ENCODE measurements around the gene IFITM10.
"Not testable (repeated sequence)": the region's sequence is repeated elsewhere in the genome, so short reads cannot be mapped to it uniquely, and the experiment has no call there.

Gene IFITM10

DNA sequence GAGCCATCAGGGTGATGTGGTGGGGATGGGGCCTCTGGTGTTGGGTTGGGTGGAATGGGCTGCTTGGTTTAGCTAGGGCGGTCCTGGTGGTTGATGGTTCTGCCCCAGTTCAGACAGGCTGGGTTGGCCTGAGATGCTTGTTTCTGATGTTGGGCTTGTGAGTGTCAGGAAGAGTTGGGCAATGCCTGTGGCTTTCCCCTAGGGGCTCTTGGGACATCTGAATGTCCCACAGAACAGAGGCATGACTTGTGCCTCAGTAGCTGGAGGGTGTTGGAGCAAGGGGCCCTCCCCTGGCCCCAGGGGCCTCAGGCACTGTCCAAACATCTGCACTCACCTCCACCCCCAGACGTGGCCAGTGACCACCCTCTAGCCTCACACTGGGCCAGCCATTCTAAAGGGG is 27.3 kb upstream of the IFITM10 start:
- DNase-seq, result no peak

DNA sequence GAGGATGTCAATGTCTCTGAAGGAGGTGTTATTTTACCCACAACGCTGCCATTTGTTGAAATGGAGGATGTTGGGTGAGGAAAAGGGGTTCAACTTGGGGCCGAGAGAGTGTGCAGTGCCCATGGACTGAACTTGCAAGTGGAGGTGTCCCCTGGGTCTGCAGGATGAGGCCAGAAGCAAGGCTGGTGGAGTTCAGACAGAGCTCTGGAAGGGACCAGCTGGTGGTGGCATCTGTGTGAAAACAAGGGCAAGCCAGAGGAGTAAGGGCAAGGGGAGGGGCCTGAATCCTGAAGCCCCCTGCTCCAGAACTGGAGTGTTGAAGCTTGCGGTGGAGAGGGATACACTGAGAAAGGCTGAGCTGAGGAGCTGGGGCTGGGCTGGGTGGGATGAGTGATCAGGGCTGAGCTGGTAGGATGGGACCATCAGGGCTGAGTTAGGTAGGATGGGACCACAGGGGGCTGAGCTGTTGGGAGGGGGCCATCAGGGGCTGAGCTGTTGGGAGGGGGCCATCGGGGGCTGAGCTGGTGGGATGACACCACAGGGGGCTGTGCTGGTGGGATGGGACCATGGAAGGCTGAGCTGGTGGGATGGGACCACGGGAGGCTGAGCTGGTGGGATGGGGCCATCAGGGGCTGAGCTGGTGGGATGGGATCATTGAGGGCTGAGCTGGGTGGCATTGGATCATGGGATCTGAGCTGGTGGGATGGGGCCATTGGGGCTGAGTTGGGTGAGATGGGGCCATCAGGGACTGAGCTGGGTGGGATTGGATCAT is 26.7 kb upstream of the IFITM10 start:
- no peak for DNase-seq

DNA sequence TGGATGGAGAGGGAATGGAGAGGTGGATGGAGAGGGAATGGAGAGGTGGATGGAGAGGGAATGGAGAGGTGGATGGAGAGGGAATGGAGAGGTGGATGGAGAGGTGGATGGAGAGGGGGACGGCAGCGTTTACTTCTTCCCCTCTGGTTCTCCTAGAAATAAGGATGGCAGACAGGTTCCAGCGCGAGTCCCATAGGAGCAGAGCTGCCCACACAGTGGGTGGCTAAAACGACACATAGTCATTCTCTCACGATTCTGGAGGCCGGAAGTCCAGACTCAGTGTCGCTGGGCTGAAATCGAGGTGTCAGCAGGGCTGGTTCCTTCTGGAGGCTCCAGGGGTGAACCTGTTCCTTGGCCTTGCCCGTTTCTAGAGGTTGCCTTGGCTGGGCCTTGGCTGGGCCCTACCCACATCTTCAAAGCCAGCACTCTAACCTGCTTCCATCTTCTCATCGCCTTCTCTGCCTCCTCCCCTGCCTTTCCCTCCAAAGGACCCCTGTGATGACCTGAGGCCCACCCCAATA is 26.0 kb upstream of the IFITM10 start:
- no peak for DNase-seq

DNA sequence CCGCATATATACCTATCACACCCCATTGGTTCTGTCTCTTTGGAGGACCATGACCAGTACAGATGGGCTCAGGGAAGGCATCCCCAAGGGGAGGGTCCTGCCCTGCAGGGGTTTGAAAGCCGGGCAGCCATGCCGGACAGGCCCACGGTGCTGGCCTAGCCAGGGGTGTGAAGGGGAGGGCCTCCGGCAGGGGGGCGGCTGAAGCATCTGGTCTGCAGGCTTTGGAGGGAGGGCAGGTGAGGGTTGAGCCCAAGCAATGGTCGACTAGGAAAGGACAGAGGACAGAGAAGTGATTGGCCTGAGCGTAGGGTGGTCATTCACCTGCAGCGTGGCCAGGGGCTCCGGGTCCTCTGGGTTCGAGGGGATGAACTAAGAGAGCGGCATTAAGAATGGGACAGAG is 24.5 kb upstream of the IFITM10 start:
- no peak for DNase-seq

DNA sequence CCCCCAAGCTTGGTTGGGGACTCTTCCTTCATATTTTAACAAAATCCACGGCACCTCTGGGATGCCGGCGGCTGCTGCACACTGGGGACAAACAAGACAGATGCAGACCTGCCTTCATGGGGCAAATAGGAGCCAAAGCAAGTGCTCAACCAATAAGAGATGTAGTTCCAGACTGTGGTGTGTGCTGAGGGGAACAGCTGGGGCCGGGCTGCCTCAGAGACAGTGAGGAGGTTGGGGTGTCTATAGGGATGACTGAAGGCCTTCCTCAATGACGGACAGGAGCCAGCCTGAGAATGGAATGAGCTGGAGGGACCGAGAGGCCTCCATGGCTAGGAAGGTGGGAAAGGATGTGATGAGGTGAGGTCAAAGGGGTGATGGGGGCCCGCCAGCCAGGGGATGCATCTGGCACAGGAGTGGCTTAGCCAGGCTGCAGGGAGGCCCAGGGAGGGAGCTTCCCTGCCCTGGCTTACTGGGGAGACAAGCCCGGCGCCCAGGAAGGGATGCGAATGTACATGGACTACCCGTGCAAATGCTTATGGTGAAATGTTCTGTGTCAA is 23.7 kb upstream of the IFITM10 start:
- no peak for DNase-seq

DNA sequence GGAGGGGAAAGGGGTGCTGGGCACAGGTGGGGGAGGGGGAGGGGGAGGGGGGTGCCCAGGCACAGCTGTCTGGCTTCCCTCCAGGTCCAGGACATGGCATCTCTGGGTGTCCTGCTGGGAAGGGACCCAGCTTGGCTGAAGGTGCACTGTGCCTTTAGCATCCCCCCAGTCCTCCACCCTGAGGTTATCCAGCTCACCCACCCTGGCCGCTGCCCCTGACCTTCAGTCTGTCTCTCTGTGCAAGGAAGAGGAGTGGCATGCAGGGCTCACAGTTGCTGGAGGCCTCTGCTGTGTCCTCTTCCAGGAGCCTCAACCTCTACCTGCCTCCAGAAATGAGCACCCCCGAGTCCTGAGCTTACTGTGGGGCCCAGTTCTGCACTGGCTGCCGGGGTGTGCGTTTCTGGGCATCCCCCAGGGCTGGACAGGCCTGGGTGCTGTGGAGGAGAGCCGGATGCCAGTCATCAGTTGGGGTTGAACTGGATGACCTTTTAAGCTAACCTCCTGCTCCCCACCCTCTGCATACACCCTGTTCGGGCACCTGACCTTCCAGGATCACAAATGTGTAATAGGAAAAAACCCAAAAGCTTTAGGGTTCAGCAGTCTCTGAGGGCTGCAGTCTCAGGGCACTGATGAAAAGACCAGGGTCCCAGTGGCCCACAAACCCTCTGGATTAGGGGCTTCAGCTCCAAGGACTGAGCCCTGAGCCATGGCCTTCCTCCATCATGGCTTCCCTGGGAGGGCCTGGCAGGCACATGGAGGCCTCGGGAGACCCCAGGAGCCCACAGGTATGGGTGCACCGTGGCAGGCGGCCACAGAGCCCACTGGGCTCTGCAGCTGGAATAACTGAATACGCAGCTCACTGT is 23.0 kb upstream of the IFITM10 start:
- DNase-seq, result no peak

DNA sequence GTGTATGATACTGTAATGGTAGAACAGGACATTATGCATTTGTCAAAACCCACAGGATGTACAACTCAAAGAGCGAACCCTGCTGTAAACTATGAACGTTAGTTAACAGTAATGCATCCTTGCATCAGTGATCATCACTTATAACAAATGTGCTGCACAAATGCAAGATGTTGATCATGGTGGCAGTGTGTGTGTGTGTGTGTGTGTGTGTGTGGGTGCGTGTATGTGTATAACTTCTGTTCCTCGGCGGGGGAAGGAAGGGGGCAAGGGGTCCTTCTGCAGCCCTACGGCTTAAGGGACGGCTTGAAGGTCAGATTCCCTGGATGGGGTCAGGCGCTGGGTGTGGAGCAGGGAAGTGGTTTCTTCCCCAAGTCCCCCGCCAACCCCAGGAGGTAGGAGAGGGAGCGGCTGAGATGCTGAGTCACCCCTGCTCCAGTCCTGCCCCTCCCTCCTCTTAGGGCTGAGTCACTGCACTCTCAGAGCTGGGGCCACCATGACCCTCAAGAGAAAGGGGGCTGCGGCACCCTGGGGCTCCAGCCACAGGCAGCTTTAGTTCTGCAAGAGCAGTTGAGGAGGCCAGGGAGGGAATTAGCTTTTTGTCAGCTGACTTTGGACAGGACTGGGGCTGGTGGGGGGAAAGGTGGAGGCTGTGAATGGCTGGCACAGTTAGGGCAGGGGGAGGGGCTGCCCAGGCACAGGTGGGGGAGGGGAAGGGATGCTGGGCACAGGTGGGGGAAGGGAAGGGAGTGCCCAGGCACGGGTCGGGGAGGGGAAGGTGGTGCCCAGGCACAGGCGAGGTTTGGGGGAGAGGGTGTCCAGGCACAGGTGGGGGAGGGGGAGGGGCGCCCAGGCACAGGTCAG is 22.1 kb upstream of the IFITM10 start:
- DNase-seq, result no peak

DNA sequence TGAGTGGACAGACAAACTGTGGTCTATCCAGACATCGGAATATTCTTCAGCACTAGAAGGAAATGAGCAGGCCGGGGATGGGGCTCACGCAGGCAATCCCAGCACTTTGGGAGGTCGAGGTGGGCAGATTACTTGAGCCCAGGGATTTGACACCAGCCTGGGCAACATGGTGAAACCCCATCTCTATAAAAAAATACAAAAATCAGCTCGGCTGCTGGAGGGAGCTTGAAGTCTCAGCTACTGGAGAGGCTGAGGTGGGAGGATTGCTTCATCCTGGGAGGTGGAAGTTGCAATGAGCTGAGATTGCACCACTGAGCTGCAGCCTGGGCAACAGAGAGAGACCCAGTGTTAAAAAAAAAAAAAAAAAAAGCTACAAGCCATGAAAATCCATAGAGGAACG is 21.3 kb upstream of the IFITM10 start:
- no peak for DNase-seq

DNA sequence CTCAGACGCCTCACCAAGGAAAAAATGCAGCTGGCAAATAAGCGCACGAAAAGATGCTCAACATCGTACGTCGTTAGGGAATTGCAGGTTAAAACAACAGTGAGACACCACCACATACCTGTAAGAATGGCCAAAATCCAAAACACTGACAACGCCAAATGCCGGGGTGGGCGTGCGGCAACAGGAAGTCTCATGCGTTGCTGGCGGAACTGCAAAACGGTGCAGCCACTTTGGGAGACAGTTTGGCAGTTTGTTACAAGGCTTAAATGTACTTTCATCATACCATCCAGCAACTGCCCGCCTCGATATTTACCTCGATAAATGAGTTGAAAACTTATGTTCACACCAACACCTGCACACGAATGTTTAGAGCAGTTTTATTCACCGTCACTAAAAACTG is 20.9 kb upstream of the IFITM10 start:
- DNase-seq, result no peak

DNA sequence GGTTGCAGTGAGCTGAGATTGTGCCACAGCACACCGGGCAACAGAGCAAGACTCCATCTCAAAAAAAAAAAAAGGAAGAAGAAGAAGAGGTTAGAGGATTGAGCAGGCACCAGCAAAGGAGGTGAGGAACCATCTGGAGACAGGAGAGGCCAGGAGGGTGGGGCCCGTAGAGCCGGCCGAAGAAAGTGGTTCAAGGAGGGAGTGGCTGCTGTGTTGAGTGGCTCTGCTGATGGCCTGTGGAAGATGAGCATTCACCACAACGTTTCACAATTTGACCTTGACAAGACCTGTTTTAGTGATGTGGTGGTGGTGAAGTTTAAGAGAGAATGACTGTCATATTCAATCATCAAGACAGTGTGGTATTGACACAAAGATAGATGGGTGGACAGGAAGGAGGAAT is 20.1 kb upstream of the IFITM10 start:
- no peak for DNase-seq

DNA sequence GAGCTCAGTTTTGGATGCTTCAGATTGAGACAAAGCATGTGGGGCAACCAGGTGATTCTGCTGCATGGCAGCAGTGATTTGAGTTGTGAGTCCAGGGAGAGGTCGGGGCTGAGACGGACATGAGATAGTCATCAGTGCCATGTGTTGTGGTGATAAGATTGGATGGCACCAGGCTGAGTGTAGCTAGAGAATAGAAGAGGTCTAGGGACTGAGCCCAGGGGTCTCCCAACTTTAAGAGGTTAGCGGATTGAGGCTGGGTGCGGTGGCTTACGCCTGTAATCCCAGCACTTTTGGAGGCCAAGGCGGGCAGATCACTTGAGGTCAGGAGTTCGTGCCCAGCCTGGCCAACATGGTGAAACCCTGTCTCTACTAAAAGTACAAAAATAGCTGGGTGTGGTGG is 19.7 kb upstream of the IFITM10 start:
- DNase-seq, result no peak

DNA sequence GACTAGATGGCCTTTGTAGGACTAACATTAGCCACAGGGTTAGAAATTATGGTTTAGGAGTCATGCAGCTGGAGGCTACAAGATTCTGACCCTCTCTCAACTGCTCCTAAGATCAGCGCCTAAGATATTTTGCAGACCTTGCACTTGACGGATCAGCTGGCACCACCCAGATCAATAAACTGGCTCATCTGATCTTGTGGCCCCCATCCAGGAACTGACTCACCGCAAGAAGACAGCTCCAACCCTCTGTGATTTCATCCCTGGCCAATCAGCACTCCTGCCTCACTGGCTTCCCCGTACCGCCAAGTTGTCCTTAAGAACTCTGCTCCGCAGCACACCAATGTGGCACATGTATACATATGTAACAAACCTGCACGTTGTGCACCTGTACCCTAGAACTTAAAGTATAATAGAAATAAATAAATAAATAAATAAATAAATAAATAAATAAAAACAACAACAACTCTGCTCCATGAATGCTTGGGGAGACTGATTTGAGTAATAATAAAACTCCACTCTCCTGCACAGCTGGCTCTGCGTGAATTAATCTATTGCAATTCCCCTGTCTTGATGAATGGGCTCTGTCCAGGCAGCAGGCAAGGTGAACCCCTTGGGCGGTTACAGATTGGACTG is 19.0 kb upstream of the IFITM10 start:
- DNase-seq, result not testable (repeated sequence)

DNA sequence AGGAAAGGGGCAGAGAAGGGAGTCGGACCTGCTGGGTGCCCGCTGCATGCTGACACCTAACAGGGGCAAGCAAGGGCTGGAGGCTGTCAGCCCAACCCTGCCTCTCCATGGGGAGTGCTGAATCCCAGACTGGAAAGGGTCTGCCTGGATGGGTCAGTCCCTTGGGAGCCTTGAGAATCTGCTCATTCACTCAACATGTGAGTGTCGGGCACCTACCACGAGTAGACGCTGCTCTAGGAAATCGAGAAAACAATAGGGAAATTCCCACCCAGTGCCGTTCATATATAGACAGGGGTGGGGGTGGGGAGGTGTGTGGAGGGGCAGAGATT is 17.7 kb upstream of the IFITM10 start:
- DNase-seq, result no peak

DNA sequence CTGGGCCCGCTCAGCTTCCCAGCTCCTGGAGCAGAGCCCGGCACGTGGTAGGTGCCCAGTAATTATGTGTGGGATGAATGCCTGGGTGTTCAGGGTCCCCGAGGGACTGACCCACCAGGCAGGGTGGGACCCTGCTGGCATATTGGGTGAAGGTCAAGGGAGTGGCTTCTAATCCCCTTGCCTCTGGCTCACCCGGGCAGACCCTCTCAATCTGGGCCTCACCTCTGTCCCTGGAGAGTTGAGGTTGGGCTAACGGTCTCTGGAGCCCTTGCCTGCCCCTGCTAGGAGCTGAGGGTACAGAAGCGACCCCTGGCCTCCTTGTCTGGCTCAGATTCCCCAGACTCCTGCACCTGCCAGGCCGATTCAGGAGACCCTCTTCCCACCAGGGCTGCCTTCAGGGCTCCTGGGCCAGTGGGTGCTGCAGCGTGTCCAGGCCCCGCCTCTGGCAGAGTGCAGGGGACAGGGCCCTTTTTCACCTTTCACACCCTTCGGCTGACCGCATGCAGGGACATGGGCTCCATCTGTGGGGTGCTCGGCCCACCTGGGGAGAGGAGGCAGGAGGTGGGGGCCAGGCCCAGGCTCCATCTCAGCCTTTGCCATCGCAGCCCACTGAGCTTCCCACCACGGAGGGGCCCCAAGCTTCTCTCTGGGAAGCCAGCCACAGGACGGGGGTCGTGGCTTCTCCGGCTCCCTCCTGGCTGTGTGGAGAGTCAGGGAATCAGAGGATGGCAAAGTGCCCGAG is 17.2 kb upstream of the IFITM10 start:
- DNase-seq, result no peak

DNA sequence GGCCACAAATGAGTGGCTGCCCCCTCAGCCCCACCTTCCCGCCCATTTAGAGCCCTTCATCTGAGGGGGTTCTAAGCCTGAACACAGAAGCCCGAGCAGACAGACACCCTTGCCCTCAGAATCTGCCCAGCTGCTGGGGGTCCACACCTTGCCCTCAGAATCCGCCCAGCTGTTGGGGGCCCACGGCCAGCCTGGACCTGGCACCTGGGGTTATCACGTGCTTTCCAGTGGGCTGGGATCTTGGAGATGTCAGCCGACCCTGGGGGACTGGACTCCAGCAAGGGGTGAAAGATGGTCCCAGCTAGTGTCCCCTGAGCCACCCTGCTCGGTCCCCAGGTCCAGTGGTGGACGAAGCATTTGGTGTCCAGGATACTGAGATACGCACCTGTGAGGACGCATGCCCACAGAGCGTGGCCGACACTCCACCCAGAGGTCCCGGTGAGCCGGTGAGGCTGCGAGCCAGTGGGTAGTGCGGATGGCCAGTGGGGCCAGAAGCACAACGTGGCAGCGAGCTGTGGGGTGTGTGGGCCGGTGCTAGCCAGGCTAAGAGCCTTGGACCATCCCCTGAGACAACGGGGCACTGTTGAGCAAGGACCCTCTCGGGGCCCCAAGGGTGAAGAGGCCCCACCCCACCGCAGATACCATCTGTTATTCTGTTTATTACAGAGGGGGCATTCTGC is 16.5 kb upstream of the IFITM10 start:
- no peak for DNase-seq

DNA sequence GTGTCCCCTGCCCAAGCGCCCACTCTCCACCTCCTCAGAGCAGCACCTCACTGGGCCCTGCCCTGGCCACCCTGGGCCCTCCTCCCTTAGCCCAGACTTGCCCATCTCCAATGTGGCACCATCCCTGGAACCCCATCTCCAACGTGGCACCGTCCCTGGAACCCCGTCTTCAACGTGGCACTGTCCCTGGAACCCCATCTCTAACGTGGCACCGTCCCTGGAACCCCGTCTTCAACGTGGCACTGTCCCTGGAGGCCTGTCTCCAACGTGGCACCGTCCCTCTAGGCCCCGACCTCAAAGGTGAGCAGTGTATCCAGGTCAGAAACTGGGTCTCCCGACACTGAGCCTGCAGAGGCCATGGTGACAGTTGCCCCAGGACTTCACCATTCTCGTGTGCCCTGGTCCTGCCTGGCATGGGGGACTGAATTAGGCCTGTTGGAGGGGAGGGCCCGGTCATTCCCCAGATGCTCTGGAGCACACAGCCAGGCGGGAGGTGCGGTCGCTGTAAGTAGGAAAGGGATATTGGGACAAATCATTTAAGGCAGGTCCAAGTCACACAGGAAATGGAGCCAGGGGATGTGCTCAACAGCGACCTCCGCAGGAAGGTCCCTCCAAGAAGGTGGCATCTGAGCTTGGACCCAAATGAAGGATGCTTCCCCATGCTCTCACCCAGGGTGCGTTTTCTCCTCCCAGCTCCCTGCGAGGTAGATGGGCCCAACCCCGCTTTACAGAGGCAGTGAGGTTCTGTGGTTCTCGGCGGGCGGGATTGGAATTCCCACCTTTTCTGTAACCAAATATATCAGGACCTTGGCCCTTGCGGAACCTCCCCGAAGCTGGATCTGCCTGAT is 15.7 kb upstream of the IFITM10 start:
- no peak for DNase-seq

DNA sequence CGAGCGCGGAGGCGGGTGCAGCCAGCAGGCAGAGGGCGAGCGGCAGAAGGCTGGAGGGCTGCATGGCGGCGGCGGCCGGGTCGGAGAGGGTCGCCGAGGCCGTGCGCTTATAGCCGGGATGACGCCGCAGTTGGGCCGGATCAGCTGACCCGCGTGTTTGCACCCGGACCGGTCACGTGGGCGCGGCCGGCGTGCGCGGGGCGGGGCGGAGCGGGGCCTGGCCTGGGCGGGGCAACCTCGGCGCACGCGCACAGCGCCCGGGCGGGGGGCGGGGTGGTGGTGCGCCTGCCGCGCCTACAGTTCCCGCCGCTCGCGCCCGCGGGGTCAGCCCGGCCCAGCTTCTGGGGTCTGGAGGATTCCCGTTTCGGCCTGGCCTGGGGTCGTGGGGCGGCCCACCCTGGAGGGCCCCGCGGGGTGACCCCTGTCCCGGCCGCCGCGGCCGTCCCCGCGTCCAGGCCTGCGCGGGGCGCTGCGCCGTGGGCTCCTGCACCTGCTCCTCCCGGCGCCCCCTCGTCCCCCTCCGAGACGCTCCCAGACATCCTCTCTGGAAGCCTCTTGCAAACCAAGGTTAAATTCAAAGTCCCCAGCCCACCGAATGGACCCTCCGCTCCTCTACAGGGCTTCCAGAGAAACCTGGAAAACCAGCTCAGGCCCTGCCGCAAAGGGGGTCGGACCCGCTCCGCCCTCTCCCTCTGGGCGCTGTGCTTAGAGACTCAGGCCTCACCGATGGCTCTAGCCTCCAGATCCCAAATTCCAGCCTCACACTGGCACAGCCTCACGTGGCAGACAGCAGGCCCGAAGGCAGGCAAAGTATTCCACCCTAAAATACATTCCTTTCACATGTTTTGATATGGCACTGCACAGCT is 13.6 kb upstream of the IFITM10 start, which contains the start of gene CTSD:
TSS of gene CTSD (minus strand) at position 132 of the 866 bp plus-strand sequence. CDS start at position 64, 68 bp downstream.
- DNase-seq, result peak; percentile 82

DNA sequence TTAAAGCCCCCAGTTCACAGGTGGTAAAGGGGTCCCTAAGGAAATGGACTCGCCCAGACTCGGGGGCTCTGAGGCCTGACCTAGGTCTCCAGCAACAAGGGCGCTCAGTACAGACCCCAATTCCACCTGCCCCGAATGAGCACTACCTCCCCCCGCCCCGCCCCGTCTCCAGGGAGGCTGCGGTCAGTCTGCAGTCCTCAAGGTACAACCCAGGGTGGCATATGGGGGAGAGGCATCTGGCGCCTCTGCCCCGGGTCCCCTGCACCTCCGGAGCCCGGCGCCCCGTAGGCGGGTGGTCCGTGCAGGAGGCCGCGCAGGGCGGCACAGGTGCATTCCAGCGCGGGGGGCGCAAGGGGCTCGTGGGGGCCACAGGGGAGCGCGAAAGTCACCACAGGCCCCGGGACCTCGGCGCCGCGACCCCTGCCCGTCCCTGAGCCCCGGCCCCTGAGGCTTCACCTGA is 13.0 kb upstream of the IFITM10 start:
- no peak for DNase-seq

Data from effector CD4-positive, alpha-beta T cell (primary cell).